WI38 (cell line): ENCODE measurements around the gene NUP133.

Experiments used
- H3K4me3 ChIP-seq: 2 replicates; pipeline ENCODE4 v1.5.1; 2011; ENCODE audit warnings: low read depth, mild to moderate bottlenecking, control low read depth, low read length
- TF ChIP-seq, protein P1 (sequence below): IDR thresholded peaks from 2 replicates; pipeline ENCODE4 v1.5.1; 2012; ENCODE audit warnings: low read depth, mild to moderate bottlenecking, control low read depth, low read length

The NUP133 gene

DNA sequence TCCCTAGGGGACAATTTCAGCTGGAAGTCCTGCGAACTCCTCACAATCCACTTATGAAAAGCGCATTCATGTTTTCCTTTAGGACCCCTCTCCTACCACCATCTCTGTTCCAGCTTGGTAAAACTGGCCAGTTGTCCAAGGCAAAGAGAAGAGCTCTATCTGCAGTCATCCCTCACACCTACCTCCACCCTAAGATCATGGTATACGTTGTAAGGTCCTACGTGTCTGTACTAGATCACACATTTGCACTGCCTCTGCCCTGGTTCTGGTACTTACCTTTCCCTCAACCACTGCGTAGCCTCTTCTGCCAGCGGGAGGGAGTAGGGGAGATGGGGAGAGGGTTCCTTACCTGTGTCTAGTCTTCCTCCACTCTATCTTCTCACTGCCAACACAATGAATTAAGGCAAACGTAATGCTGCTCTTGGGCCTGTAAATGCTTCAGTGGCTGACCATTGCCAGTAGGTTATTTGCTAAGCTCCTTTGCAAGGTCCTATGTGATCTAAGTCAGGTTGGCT is 739 bp upstream of the NUP133 start:
- TF ChIP-seq, protein P1, sequence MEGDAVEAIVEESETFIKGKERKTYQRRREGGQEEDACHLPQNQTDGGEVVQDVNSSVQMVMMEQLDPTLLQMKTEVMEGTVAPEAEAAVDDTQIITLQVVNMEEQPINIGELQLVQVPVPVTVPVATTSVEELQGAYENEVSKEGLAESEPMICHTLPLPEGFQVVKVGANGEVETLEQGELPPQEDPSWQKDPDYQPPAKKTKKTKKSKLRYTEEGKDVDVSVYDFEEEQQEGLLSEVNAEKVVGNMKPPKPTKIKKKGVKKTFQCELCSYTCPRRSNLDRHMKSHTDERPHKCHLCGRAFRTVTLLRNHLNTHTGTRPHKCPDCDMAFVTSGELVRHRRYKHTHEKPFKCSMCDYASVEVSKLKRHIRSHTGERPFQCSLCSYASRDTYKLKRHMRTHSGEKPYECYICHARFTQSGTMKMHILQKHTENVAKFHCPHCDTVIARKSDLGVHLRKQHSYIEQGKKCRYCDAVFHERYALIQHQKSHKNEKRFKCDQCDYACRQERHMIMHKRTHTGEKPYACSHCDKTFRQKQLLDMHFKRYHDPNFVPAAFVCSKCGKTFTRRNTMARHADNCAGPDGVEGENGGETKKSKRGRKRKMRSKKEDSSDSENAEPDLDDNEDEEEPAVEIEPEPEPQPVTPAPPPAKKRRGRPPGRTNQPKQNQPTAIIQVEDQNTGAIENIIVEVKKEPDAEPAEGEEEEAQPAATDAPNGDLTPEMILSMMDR: no peak
- peak overlapping the region; percentile 97 for H3K4me3 ChIP-seq

DNA sequence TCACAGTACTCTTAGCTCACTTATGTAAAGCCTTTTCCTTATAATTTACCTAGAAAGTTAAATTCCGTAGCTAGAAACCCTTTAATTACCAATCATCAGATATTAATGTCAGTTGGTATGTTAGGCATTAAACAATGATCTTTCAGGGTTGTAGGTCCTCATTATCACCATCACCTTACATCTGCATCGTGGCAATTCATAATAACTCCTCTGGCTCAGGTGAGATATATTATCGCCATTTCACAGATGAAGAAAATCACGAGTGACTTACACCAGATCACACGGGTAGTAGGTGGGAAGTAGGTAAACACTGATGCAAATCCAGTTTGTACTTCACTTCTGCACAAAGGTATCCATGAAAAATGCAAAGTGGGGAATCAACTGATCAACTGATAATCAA is 639 bp downstream of the NUP133 start:
- H3K4me3 ChIP-seq: peak overlapping the region; percentile 97
- TF ChIP-seq, protein P1: no peak

DNA sequence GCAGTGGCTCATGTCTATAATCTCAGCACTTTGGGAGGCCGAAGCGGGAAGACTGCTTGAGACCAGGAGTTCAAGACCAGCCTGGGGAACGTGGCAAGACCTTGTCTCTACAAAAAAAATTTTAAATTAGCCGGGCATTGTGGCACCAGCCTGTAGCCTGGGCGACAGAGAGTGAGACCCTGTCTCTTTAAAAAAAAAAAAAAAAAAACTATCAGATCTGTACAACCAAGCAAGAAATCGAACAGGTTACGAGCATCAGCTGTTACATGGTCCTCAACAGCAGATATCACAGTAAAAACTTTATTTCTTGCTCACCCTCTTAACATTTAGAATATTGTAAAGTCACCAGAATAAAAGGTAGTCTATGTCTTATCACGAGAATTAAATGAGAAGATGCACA is 1.5 kb downstream of the NUP133 start:
- TF ChIP-seq, protein P1: no peak
- peak overlapping the region; percentile 97; the same call in 1 of the 2 replicates for H3K4me3 ChIP-seq

DNA sequence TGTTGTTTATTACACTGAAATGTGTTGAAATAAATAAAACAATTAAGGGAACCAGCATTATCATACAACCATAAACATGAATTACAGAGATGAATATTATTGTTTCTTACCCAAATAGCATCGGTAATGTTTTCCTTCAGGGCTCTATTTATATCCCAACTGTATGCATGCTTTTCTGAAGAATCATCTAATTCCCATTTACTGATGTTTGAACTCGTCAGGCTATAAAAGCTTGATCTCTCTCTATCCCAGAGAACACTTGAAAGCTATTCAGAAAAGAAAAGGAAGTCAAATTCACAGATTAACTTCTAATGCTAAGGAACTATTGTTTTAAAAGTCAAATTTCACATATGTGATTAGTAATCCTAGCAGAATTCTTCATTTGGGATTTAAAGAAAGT is 12.4 kb downstream of the NUP133 start:
- TF ChIP-seq, protein P1: no peak
- no peak overlapping the region for H3K4me3 ChIP-seq

DNA sequence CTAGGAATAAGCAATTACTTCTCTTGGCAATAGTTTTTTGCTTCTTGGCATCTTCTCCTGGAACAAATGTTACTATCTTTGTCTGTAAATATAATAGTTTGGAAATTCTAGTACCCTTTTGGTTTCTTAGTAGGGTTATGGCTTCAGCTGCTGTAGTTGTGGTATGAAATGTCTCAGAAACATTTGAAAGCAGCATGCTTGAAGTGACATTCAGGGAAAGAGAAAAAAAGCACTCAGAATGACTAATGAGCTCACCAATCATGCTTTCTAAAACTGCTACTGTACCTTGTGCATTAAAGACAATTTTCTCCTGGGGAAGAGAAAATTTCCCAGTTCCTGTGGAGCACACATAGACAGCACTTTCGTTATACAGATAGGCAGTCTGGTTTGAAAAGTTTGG is 21.0 kb downstream of the NUP133 start:
- H3K4me3 ChIP-seq: no peak overlapping the region
- TF ChIP-seq, protein P1: no peak

DNA sequence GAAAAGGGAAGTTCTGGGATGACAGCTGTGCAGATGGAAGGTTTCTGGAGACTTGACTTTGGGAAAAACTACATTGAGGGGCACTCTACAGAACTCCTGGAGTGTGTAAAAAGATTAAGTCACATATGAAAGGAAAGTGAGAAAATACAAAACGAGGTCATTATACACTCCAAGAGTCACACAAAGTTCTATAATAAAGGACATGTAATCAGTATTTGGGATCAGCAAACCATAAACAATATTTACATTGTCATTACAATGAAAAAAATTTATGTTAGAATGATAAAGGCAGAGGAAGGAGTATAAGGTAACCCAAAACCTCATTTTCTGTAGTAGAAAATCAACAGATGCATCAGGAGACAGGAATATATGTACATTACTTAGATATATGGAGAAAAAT is 22.8 kb downstream of the NUP133 start:
- TF ChIP-seq, protein P1: no peak
- no peak overlapping the region for H3K4me3 ChIP-seq

DNA sequence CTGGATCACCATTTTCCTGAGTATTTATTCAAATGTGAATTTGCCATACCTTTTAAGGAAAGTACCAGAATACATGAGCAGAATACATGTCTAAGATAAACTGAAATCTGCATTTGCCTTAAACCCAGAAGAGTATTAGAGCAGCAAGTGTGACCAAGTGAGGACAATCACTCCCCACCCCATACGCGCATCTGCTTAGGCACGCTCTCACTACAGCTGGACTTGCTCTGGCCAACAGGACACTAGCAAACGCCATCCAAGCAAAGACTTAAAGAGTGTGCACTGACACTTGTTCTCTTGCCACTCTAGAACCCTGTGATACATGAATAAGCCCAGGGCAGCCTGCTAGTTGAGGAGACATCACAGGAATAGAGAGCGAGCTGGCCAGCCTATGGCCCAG is 25.6 kb downstream of the NUP133 start:
- TF ChIP-seq, protein P1: no peak
- no peak overlapping the region for H3K4me3 ChIP-seq
